ENCODE data around the gene PLAU. TPM values are rescaled to one million over a fixed set of nuclear protein-coding genes. Genes with fewer than 3 reads are reported as not detected.
A peak's percentile ranks its signal among the peaks of the same experiment; 100 is the strongest.

The PLAU gene
- total and polyA plus RNA-seq, 9 of the 15 experiments (the other 6 are each of a cell fraction or from before 2014, with no cell fraction given), result 2.1 to 16.9 (median 3.3) TPM

- TF ChIP-seq ZNF778 (CRISPR knock-in tag; IDR thresholded peaks at IDR 0.05) (no peak), CBX2 (IDR thresholded peaks at IDR 0.05; ENCODE audit: insufficient read depth, low read length, poor library complexity, severe bottlenecking) (no peak), NFRKB (IDR thresholded peaks at IDR 0.05; ENCODE audit: low read depth) (peak; percentile 23), BHLHE40 (IDR thresholded peaks at IDR 0.05; ENCODE audit: low read length) (peak; percentile 82), SOX6 (IDR thresholded peaks at IDR 0.05) (peak; percentile 87), ZNF311 (CRISPR knock-in tag; IDR thresholded peaks at IDR 0.05) (no peak), FIP1L1 (IDR thresholded peaks at IDR 0.05; ENCODE audit: low read depth, low read length, poor library complexity, severe bottlenecking) (no peak), MECOM (CRISPR knock-in tag; IDR thresholded peaks at IDR 0.05) (no peak), TAF1 (IDR thresholded peaks at IDR 0.05; ENCODE audit: control insufficient read depth, extremely low read depth, insufficient read depth, low read length, severe bottlenecking) (peak; percentile 36), NBN (IDR thresholded peaks at IDR 0.05; ENCODE audit: low read depth) (peak; percentile 78; the same call in 1 of the 2 replicates), CGGBP1 (CRISPR knock-in tag; IDR thresholded peaks at IDR 0.05) (no peak), HNRNPK (IDR thresholded peaks at IDR 0.05; ENCODE audit: low read depth, low read length, poor library complexity, severe bottlenecking) (no peak), SNRNP70 (optimal IDR thresholded peaks at IDR 0.05; ENCODE audit: low read depth, low read length) (no peak), PRPF4 (IDR thresholded peaks at IDR 0.05; ENCODE audit: insufficient read depth, low read depth, low read length, poor library complexity, severe bottlenecking) (no peak), ZNF253 (CRISPR knock-in tag; conservative IDR thresholded peaks at IDR 0.05) (no peak), BCOR (IDR thresholded peaks at IDR 0.05) (peak; percentile 8; the same call in 1 of the 2 replicates), ILK (tag; IDR thresholded peaks at IDR 0.05; ENCODE audit: borderline replicate concordance, low read depth) (no peak), JUNB (CRISPR knock-in tag; conservative IDR thresholded peaks at IDR 0.05) (no peak), ZBTB17 (CRISPR knock-in tag; IDR thresholded peaks at IDR 0.05) (no peak), ZNF583 (CRISPR knock-in tag; IDR thresholded peaks at IDR 0.05) (no peak), SMAD3 (CRISPR knock-in tag; conservative IDR thresholded peaks at IDR 0.05) (0 out of 2 replicates have a peak, but pooled peaks have one; percentile 15), ZNF354B (CRISPR knock-in tag; IDR thresholded peaks at IDR 0.05) (no peak)
- TF ChIP-seq, protein P1, sequence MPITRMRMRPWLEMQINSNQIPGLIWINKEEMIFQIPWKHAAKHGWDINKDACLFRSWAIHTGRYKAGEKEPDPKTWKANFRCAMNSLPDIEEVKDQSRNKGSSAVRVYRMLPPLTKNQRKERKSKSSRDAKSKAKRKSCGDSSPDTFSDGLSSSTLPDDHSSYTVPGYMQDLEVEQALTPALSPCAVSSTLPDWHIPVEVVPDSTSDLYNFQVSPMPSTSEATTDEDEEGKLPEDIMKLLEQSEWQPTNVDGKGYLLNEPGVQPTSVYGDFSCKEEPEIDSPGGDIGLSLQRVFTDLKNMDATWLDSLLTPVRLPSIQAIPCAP (CRISPR knock-in tag; IDR thresholded peaks at IDR 0.05; ENCODE audit: borderline replicate concordance), result no peak
- TF ChIP-seq, protein P2, sequence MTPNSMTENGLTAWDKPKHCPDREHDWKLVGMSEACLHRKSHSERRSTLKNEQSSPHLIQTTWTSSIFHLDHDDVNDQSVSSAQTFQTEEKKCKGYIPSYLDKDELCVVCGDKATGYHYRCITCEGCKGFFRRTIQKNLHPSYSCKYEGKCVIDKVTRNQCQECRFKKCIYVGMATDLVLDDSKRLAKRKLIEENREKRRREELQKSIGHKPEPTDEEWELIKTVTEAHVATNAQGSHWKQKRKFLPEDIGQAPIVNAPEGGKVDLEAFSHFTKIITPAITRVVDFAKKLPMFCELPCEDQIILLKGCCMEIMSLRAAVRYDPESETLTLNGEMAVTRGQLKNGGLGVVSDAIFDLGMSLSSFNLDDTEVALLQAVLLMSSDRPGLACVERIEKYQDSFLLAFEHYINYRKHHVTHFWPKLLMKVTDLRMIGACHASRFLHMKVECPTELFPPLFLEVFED (CRISPR knock-in tag; conservative IDR thresholded peaks at IDR 0.05), result 0 out of 2 replicates have a peak, but pooled peaks have one; percentile 47
- TF ChIP-seq, protein P3, sequence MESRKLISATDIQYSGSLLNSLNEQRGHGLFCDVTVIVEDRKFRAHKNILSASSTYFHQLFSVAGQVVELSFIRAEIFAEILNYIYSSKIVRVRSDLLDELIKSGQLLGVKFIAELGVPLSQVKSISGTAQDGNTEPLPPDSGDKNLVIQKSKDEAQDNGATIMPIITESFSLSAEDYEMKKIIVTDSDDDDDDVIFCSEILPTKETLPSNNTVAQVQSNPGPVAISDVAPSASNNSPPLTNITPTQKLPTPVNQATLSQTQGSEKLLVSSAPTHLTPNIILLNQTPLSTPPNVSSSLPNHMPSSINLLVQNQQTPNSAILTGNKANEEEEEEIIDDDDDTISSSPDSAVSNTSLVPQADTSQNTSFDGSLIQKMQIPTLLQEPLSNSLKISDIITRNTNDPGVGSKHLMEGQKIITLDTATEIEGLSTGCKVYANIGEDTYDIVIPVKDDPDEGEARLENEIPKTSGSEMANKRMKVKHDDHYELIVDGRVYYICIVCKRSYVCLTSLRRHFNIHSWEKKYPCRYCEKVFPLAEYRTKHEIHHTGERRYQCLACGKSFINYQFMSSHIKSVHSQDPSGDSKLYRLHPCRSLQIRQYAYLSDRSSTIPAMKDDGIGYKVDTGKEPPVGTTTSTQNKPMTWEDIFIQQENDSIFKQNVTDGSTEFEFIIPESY (CRISPR knock-in tag; IDR thresholded peaks at IDR 0.05), result no peak
Observed at GRCh38 chr10:73908853-73909539, 1.9 kb upstream of the PLAU start (continued).

Measured in K562 (cell line).